HG03439 (cell line): ENCODE measurements around the gene EXOC1L.

Experiments
- ATAC-seq: cut with Tn5 transposase; IDR thresholded peaks from one replicate; pipeline ENCODE4 v1.9.1; 2021; ENCODE audit warnings: mild to moderate bottlenecking, moderate library complexity; ENCODE audit not compliant: unreplicated experiment

Gene EXOC1L

GRCh38 chr4:55879224-55879623, 59.6 kb downstream of the EXOC1L start:
- no peak for ATAC-seq

- ATAC-seq = no peak
Measured at GRCh38 chr4:55880652-55881280, 61.2 kb downstream of the EXOC1L start.

- no peak for ATAC-seq
Measured at GRCh38 chr4:55884093-55884850, 64.7 kb downstream of the EXOC1L start.

- ATAC-seq = no peak
Measured at GRCh38 chr4:55884851-55885219, 65.2 kb downstream of the EXOC1L start.
